HG03575 (cell line): ENCODE measurements around the gene HDAC7.

Experiments
- ATAC-seq: cut with Tn5 transposase; IDR thresholded peaks from one replicate; pipeline ENCODE4 v1.9.1; 2021; ENCODE audit not compliant: unreplicated experiment, insufficient number of reproducible peaks, low FRiP score; ENCODE audit errors: extremely low read depth

Gene HDAC7

GRCh38 chr12:47744005-47744651 is 75.6 kb downstream of the HDAC7 start:
- ATAC-seq: no peak

- ATAC-seq: no peak
These were observed 76.3 kb downstream of the HDAC7 start for GRCh38 chr12:47743311-47743860.

- ATAC-seq: no peak
These were observed 77.4 kb downstream of the HDAC7 start for GRCh38 chr12:47742253-47742825.

GRCh38 chr12:47741340-47741703 is 78.4 kb downstream of the HDAC7 start:
- no peak for ATAC-seq

GRCh38 chr12:47740606-47741339 is 78.9 kb downstream of the HDAC7 start:
- ATAC-seq: no peak

GRCh38 chr12:47739979-47740378 is 79.7 kb downstream of the HDAC7 start:
- no peak for ATAC-seq

- no peak for ATAC-seq
These were observed 80.4 kb downstream of the HDAC7 start for GRCh38 chr12:47739297-47739696.

GRCh38 chr12:47737936-47738594 is 81.6 kb downstream of the HDAC7 start:
- no peak for ATAC-seq

- ATAC-seq: no peak
These were observed 82.6 kb downstream of the HDAC7 start for GRCh38 chr12:47736877-47737676.

- no peak for ATAC-seq
These were observed 83.5 kb downstream of the HDAC7 start for GRCh38 chr12:47736216-47736615.

GRCh38 chr12:47735649-47736048 is 84.1 kb downstream of the HDAC7 start:
- ATAC-seq: no peak

- ATAC-seq: no peak
These were observed 84.8 kb downstream of the HDAC7 start for GRCh38 chr12:47734725-47735480.

GRCh38 chr12:47733142-47733541 is 86.6 kb downstream of the HDAC7 start:
- no peak for ATAC-seq
